Kidney (tissue), 14 donors: ENCODE measurements around the gene FBXL7. TPM values are rescaled to one million over a fixed set of nuclear protein-coding genes. Genes with fewer than 3 reads are reported as not detected.
A peak's percentile ranks its signal among the peaks of the same experiment; 100 is the strongest.

ENCODE experiments used
- DNase-seq, 5 donors: peaks; one replicate each; pipeline ENCODE4 v3.0.0-alpha.2; 2013 to 2020
- FAIRE-seq: peaks from 2 replicates; lab custom pipeline; 2012; peaks lifted over from hg19 to GRCh38; lab: Jason Lieb, UNC
- H3K27ac ChIP-seq, 2 donors: one replicate each; pipeline ENCODE4 v1.7.0; 2013; ENCODE audit warnings: low read depth in 2 of 2, low read length in 2 of 2, inconsistent platforms in 1 of 2
- H3K27me3 ChIP-seq: one replicate; pipeline ENCODE4 v1.7.1; 2013; ENCODE audit warnings: low read length, inconsistent platforms; ENCODE audit not compliant: control insufficient read depth, insufficient read depth
- H3K36me3 ChIP-seq, 3 donors: one replicate each; pipeline versions ENCODE4 v1.7.0 to v1.7.1; 2013; ENCODE audit warnings: low read length in 3 of 3, control low read depth in 1 of 3, inconsistent platforms in 1 of 3; ENCODE audit not compliant: insufficient read depth in 3 of 3, control insufficient read depth in 2 of 3
- H3K4me1 ChIP-seq, 3 donors: one replicate each; pipeline versions ENCODE4 v1.7.0 to v1.7.1; 2013; ENCODE audit warnings: low read length in 3 of 3, inconsistent platforms in 1 of 3, low read depth in 1 of 3; ENCODE audit not compliant: control insufficient read depth in 2 of 3, insufficient read depth in 2 of 3
- H3K4me3 ChIP-seq, 3 donors: one replicate each; pipeline versions ENCODE4 v1.7.0 to v1.8.1; 2013; ENCODE audit warnings: low read length in 3 of 3, control low read depth in 1 of 3, inconsistent platforms in 1 of 3
- H3K9ac ChIP-seq, 3 donors: one replicate each; pipeline versions ENCODE4 v1.7.0 to v1.7.1; 2013; ENCODE audit warnings: low read length in 3 of 3, control low read depth in 1 of 3, inconsistent platforms in 1 of 3
- H3K9me3 ChIP-seq, 3 donors: one replicate each; pipeline versions ENCODE4 v1.7.0 to v1.7.1; 2013; ENCODE audit warnings: low read length in 3 of 3, control low read depth in 1 of 3, inconsistent platforms in 1 of 3; ENCODE audit not compliant: control insufficient read depth in 2 of 3, insufficient read depth in 1 of 3
- CTCF ChIP-seq: IDR thresholded peaks from 3 replicates; pipeline ENCODE4 v1.5.1; 2012; ENCODE audit warnings: mild to moderate bottlenecking, moderate library complexity, borderline replicate concordance; ENCODE audit not compliant: insufficient read depth; ENCODE audit errors: extremely low read depth
- intact Hi-C: fragments of 100-400 bp; cut with DNase I; formaldehyde crosslinking; loops from one replicate; pipeline ENCODE4 v1.11.1; 2022
- polyA plus RNA-seq: library from polyadenylated mRNA; stranded (reverse); fragments of 350-450 nt; fragmentation: Illumina TruSeq; extraction: RNeasy Lipid Tissue Mini Kit (QIAGEN cat#74804); gene quantifications from one replicate; pipeline ENCODE4 v1.2.3, GENCODE V29; 2014; ENCODE audit warnings: low read depth, low replicate concordance; ENCODE audit not compliant: insufficient read depth
- total RNA-seq: library from RNA; stranded (reverse); fragmentation: NEBNext Ultra II Directional; extraction: Animal tissue kit (Norgen Biotek cat#: 25700); gene quantifications from one replicate; pipeline ENCODE4 v1.2.1, GENCODE V29; 2021
- donor health status: control.
- donor health status: control.
- donor health status: control.
- donor health status: control.
- donor health status: control.
- donor health status: DM: yes; HTN: yes; CAD: no.
- donor health status: Normal renal cell carcinoma (clear cell type).

The FBXL7 gene
- total and polyA plus RNA-seq, 2 donors from 2014 or later, result 3.9 to 6.1 TPM

GRCh38 chr5:15785531-15785981 lies 285.6 kb downstream of the FBXL7 start:
- no peaks in the 10 kb centered on the region for H3K27me3 ChIP-seq
- H3K9me3 ChIP-seq, result no peaks in the 10 kb centered on the region
- TF ChIP-seq CTCF, result no peak
- no peak for DNase-seq
- H3K4me1 ChIP-seq, result no peaks in the 10 kb centered on the region
- H3K4me3 ChIP-seq, result no peak overlapping the region
- no peak overlapping the region for H3K27ac ChIP-seq
- no peak for FAIRE-seq
- H3K36me3 ChIP-seq, result no peaks in the 10 kb centered on the region
- H3K9ac ChIP-seq, result no peak overlapping the region
- intact Hi-C loops, result no loop called here

- Histone ChIP-seq H3K36me3 (no peaks in the 10 kb centered on the region), H3K4me1 (no peaks in the 10 kb centered on the region), H3K27ac (no peak overlapping the region), H3K27me3 (no peaks in the 10 kb centered on the region), H3K9ac (no peak overlapping the region), H3K4me3 (no peak overlapping the region), H3K9me3 (no peaks in the 10 kb centered on the region)
- DNase-seq, result no peak
- no peak for TF ChIP-seq CTCF
- intact Hi-C loops, result no loop called here
- no peak for FAIRE-seq
These were observed 286.3 kb downstream of the FBXL7 start for GRCh38 chr5:15786326-15786725.

- Histone ChIP-seq H3K36me3 (no peaks in the 10 kb centered on the region), H3K27ac (no peak overlapping the region), H3K27me3 (no peaks in the 10 kb centered on the region), H3K9ac (no peak overlapping the region), H3K4me1 (no peaks in the 10 kb centered on the region), H3K9me3 (no peaks in the 10 kb centered on the region), H3K4me3 (no peak overlapping the region)
- intact Hi-C loops, result no loop called here
- FAIRE-seq (no peak), DNase-seq (peak in 2 of 5 donors; percentile 21 to 40)
- no peak for TF ChIP-seq CTCF
These were observed 286.9 kb downstream of the FBXL7 start for GRCh38 chr5:15786884-15787283.

- intact Hi-C loops, result no loop called here
- Histone ChIP-seq H3K27me3 (no peaks in the 10 kb centered on the region), H3K36me3 (no peaks in the 10 kb centered on the region), H3K27ac (no peak overlapping the region), H3K4me3 (no peak overlapping the region), H3K9ac (no peak overlapping the region), H3K4me1 (no peaks in the 10 kb centered on the region), H3K9me3 (no peaks in the 10 kb centered on the region)
- no peak for DNase-seq
- FAIRE-seq, result no peak
- TF ChIP-seq CTCF, result no peak
These were observed 287.7 kb downstream of the FBXL7 start for GRCh38 chr5:15787681-15788080.
